Stimulated activated CD4-positive, alpha-beta T cell treated with anti-CD3 and anti-CD28 coated beads, Interleukin-4, amount 100 ng/mL, for 1 hour (primary cell): Measurements from ENCODE around the gene RGL3.
"Not testable (repeated sequence)": the region's sequence is repeated elsewhere in the genome, so short reads cannot be mapped to it uniquely, and the experiment has no call there.

Experiments used
- DNase-seq: peaks from one replicate; pipeline ENCODE4 v3.0.0-alpha.2; 2020

Gene RGL3

DNA sequence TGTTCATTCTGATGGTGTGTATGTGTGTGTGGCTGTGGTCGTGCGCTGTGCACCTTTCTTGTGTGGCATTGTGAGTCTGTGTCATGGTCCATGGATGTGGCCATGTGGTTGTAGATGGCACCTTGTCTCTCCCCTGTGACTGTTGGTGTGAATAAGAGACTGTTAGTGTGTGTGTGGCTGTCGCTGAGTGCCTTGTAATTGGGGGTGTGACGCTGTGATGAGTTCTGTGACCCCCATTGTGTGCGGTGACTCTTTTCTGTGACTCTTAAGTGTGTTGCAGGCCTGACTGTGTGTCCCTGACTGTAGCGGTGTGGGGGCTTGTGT lies 63.1 kb downstream of the RGL3 start:
- DNase-seq, result no peak

DNA sequence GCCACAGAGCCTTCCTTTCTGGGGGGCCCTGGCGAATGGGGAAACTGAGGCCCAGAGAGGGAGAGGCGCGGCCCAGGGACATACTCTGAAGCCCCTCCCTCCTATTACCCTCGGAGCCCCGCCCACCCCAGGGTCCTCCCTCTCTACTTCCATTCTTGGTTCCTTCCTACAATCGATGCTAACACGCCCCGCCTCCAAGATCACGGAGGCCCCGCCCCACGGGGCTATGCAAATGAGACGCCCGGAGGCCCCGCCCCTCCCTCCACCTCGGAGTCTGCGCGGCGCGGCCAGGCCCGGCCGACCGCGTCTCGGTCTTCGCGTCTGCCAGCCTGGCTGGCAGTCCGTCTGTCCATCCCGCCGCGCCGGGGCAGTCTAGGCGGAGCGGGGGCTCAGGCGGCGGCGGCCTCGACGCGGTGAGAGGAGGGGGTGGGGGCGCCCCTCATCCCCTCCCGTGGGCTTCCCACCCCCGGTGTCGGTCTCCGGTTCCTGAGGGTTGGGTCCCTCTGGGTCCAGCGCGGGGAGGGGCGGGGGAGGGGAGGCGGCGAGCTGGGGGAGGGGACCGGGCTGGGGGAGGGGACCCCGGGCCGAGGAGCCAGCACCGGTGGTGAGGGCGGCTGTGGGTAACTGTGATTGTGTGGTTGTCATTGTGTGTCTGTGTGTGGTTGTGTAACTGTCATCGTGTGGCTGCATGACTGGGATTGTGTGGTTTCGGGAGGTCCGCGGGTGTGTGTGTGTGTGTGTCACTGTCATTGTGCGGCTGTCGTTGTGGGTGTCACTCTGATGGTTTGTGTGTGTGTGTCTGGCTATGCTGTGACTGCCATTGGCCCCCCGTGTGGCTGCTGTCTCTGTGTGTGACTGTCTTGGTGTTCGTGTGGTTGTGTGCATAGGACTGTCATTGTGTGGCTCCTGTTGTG lies 63.7 kb downstream of the RGL3 start, which contains the start of gene PLPPR2:
Gene PLPPR2, plus strand, starts transcription at position 273 of the 914 bp plus-strand sequence. CDS start 2,242 bp downstream, outside the sequence.
- DNase-seq, result peak; percentile 86

DNA sequence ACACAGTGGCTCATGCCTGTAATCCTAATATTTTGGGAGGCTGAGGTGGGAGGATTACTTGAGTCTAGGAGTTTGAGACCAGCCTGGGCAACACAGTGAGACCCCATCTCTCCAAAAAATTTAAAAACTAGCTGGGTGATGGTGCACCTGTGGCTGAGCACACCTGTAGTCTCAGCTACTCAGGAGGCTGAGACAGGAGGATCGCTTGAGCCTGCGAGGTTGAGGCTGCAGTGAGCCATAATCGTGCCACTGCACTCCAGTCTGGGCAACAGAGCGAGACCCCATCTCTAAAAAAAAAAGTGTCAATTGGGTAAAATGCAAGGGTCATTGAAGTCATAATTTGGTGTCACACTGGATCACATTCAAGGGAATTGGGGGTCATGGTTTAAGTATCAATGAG lies 65.0 kb downstream of the RGL3 start:
- not testable (repeated sequence) for DNase-seq

DNA sequence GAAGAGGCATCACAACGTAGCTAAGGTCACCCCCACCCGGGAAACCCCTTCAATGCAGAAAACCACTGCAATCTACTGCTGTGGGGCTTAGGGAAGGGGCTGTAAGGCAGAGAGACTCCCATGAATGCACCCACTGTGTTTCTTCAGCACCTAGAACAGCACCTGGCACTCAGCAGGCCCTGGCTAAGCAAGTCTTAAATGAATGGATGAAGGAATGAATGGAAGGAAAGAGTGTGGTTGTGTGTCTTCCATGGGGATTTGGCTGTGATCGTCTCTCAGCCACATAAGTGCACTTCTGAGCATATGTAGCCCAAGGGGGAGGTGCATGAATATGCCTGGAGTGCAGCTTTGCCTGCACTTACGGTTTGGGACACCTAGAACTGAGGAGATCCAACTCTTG lies 69.9 kb downstream of the RGL3 start:
- DNase-seq, result no peak

DNA sequence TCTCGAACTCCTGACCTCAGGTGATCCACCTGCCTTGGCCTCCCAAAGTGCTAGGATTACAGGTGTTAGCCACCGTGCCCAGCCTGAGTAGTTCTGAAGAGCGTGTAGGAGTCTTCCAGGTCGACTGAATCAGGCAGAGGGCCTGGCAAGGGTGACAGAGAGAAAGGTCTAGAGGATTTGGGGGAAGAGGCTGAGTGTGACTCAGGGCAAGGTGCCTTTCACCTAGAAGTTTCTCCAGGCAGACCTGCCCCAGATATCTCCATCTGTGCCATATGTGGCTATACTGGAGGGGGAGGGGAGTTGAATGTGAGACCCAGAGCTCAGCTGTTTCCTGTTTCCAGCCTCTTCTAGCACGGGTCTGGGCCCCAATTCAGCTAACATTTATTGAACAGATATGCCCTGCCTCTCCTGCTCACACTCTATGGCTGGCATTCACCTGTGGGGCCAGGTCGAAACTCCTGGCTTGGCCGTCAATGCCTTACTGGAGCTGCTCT lies 71.5 kb downstream of the RGL3 start:
- no peak for DNase-seq

DNA sequence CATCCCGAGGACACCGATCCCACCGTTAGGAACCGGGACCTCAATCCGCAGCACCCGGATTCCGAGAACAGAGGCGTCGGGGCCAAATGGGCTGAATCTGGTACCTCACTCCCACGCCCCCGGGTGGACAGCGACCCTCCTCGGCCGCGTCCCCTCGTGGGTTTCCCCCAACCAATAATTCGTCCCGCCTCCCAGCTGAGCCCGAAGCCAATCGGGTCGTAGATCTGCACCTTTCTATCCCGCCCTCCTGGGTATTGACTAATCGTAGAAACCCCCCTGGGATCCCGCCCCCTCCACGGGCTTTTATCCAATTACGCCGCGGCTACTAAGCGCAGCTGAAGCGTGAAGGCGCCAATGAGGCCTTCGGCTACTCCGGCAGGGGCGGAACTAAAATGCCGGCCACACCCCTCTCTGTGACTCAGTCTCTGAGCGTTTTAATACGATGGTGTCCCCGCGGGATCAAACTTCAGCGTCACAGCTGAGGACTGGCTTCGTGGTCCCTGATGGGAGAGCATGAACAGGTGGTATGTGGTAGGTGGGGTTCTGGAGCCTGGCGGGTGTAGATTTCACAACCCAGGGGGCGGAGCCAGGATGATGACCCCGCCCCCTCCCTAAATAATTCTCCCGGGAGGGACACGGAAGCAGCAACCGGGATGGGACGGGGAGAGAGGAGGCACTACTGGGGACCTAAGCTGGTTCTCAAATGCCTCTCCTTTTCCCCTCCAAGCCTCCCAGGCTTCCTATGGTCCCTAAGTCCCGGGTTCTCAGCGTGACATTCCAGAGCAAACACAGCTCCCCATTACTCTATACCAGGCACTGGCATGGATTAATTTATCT lies 72.8 kb downstream of the RGL3 start, which contains the start of the genes CCDC159 and TMEM205:
Gene CCDC159, plus strand, starts transcription at position 416 of the 837 bp plus-strand sequence. Its CDS starts 88 bp downstream, at position 504.
Gene TMEM205, minus strand, starts transcription at position 165 of the 837 bp plus-strand sequence. CDS start 649 bp downstream, outside the sequence.
- DNase-seq, result peak; percentile 97

DNA sequence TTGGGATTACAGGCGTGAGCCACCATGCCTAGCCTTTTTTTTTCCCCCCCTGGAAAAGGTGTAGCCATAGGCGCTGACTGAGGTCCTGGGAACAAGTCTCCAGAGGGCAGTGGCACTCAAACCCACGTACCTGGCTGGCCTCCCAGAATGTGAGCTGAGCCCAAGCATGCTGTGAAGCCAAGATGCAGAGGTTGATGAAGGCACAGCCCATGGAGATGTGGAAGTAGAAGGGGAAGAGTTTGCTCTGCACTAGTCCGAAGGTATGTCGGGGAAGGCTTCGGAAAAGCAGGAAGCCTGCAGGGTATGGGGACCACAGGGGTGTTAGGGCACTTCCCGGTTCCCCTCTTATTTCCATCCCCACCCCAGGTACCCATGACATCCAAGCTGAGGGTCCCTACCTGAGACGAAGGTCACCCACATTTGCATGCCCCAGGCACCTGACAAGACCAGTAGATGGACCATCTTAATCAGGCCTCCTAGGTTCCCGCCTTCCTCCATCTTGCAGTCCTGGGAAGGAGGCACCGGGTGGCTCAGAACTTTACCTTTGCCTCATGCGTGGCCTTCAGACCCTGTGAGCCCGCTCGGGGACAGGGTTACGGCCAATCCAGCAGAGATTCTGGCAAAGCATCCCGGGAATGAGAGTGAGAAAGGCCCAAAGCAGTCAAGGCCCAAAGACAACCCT lies 73.9 kb downstream of the RGL3 start:
- DNase-seq, result no peak
